WTC11 (cell line): Measurements from ENCODE around the gene VEZT. TPM values are rescaled to one million over a fixed set of nuclear protein-coding genes. Genes with fewer than 3 reads are reported as not detected.

Experiments
- ATAC-seq: fragments of 200-7000 bp; cut with Tn5 transposase; 2 replicates; pipeline ENCODE4 v1.10.0; 2021; ENCODE audit warnings: mild to moderate bottlenecking, moderate library complexity
- CTCF ChIA-PET: fragments of 300-600 bp; sonication (Branson Sonifier 250); formaldehyde crosslinking; loops from one replicate; lab custom pipeline; 2021; ENCODE audit warnings: antibody characterized with exemption; lab: Charles Lee
- POLR2A ChIA-PET: fragments of 350-600 bp; sonication (Branson Sonifier 250); formaldehyde crosslinking; loops from one replicate; lab custom pipeline; 2021; ENCODE audit warnings: antibody characterized with exemption; lab: Charles Lee
- DNase-seq: peaks from one replicate; pipeline ENCODE4 v3.0.0; 2021; ENCODE audit warnings: low spot score
- H3K27ac Mint-ChIP-seq: 2 replicates; pipeline ENCODE4 v1.8.0; 2021; ENCODE audit warnings: mixed read lengths
- H3K27me3 Mint-ChIP-seq: 2 replicates; pipeline ENCODE4 v1.8.0; 2021; ENCODE audit warnings: low read depth, mild to moderate bottlenecking, moderate library complexity, mixed read lengths
- H3K36me3 Mint-ChIP-seq: 2 replicates; pipeline ENCODE4 v1.8.0; 2021; ENCODE audit warnings: mixed read lengths
- H3K4me1 Mint-ChIP-seq: 2 replicates; pipeline ENCODE4 v1.8.0; 2022; ENCODE audit warnings: mixed read lengths
- H3K4me3 Mint-ChIP-seq: 2 replicates; pipeline ENCODE4 v1.8.0; 2021; ENCODE audit warnings: mild to moderate bottlenecking, moderate library complexity, mixed read lengths
- H3K9me3 Mint-ChIP-seq: 2 replicates; pipeline ENCODE4 v1.8.0; 2021; ENCODE audit warnings: mixed read lengths
- CBFB ChIP-seq: sonication (generic); formaldehyde crosslinking; IDR thresholded peaks from 2 replicates; pipeline ENCODE4 v1.8.1; 2022; ENCODE audit warnings: mild to moderate bottlenecking, low read depth, missing genetic modification reagents
- EMX1 ChIP-seq: fragments of 250-450 bp; sonication (Bioruptor Pico); IDR thresholded peaks from 2 replicates; pipeline ENCODE4 v1.8.0; 2021; ENCODE audit warnings: mild to moderate bottlenecking
- ETV6 ChIP-seq: sonication (generic); formaldehyde crosslinking; IDR thresholded peaks from 2 replicates; pipeline ENCODE4 v1.8.1; 2022; ENCODE audit warnings: mild to moderate bottlenecking, missing genetic modification reagents
- FOXK1 ChIP-seq: sonication (generic); formaldehyde crosslinking; IDR thresholded peaks from 2 replicates; pipeline ENCODE4 v1.8.0; 2022; ENCODE audit warnings: mild to moderate bottlenecking, moderate library complexity, missing genetic modification reagents
- HMGA2 ChIP-seq: fragments of 250-450 bp; sonication (Bioruptor Pico); IDR thresholded peaks from 2 replicates; pipeline ENCODE4 v1.4.0; 2021; ENCODE audit warnings: mild to moderate bottlenecking, moderate library complexity
- NFE2L1 ChIP-seq: sonication (generic); formaldehyde crosslinking; IDR thresholded peaks from 2 replicates; pipeline ENCODE4 v1.8.1; 2023; ENCODE audit warnings: missing genetic modification reagents
- ZNF121 ChIP-seq: sonication (generic); formaldehyde crosslinking; IDR thresholded peaks from 2 replicates; pipeline ENCODE4 v1.8.0; 2023; ENCODE audit warnings: missing genetic modification reagents
- total RNA-seq: library from RNA; stranded (reverse); gene quantifications from 3 replicates; pipeline ENCODE4 v1.2.3, GENCODE V29; 2021
- TF ChIP-seq, protein P1 (sequence below): fragments of 200-600 bp; IDR thresholded peaks from 2 replicates; pipeline ENCODE4 v1.8.0; 2022; ENCODE audit warnings: antibody characterized with exemption
- TF ChIP-seq, protein P2 (sequence below): sonication (generic); formaldehyde crosslinking; IDR thresholded peaks from 2 replicates; pipeline ENCODE4 v1.8.1; 2023; ENCODE audit warnings: mild to moderate bottlenecking, missing genetic modification reagents, moderate library complexity
- TF ChIP-seq, protein P3 (sequence below): sonication (generic); formaldehyde crosslinking; IDR thresholded peaks from 2 replicates; pipeline ENCODE4 v1.8.0; 2023; ENCODE audit warnings: missing genetic modification reagents, mild to moderate bottlenecking, borderline replicate concordance
- TF ChIP-seq, protein P4 (sequence below): sonication (generic); formaldehyde crosslinking; IDR thresholded peaks from 2 replicates; pipeline ENCODE4 v1.8.0; 2023; ENCODE audit warnings: mild to moderate bottlenecking, missing genetic modification reagents
- TF ChIP-seq, protein P5 (sequence below): sonication (generic); formaldehyde crosslinking; IDR thresholded peaks from 2 replicates; pipeline ENCODE4 v1.8.0; 2022; ENCODE audit warnings: missing genetic modification reagents
- TF ChIP-seq, protein P6 (sequence below): fragments of 250-450 bp; sonication (Bioruptor Pico); IDR thresholded peaks from 2 replicates; pipeline ENCODE4 v1.9.0; 2021; ENCODE audit warnings: mild to moderate bottlenecking, borderline replicate concordance
- TF ChIP-seq, protein P7 (sequence below): fragments of 250-450 bp; sonication (Bioruptor Pico); IDR thresholded peaks from 2 replicates; pipeline ENCODE4 v2.1.2; 2022; ENCODE audit warnings: mild to moderate bottlenecking, moderate library complexity

Gene VEZT
- total RNA-seq, 1 experiment from 2014 or later: 54.5 TPM

DNA sequence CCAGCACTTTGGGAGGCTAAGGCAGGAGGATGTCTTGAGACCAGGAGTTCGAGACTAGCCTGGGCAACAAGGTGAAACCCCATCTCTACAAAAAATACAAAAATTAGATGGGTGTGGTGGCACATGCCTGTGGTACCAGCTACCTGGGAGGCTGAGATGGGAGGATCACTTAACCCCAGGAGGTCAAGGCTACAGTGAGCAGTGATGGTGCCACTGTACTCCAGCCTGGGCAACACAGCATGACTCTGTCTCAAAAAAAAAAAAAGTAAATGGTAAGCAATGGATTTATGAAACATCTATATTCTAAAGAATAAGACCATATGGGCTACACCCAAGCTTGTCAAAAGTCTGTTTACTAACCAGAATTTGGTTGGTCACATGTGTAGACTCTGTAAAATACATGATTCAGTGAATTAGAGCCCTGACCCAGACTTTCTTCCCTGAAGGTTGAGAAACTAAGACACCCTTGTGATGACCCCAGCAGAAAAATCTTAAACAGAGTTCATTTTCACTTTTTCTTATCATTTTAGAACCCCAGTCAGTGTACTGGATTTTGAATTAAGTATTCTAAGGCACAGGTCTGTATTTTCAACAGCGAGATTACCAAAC is 12.5 kb upstream of the VEZT start:
- ChIA-PET POLR2A (interaction anchor here (4.9 kb wide), 1 partner anchor 12 kb away, joined by 24 read pairs; the partner anchor contains the start of genes FGD6 and VEZT), CTCF (no interaction called here)
- no peaks in the 10 kb centered on the region for H3K27me3 Mint-ChIP-seq
- no peak for DNase-seq
- H3K36me3 Mint-ChIP-seq: peaks cover 10% of the 10 kb centered on the region
- H3K4me3 Mint-ChIP-seq: no peak overlapping the region
- TF ChIP-seq, protein P1, sequence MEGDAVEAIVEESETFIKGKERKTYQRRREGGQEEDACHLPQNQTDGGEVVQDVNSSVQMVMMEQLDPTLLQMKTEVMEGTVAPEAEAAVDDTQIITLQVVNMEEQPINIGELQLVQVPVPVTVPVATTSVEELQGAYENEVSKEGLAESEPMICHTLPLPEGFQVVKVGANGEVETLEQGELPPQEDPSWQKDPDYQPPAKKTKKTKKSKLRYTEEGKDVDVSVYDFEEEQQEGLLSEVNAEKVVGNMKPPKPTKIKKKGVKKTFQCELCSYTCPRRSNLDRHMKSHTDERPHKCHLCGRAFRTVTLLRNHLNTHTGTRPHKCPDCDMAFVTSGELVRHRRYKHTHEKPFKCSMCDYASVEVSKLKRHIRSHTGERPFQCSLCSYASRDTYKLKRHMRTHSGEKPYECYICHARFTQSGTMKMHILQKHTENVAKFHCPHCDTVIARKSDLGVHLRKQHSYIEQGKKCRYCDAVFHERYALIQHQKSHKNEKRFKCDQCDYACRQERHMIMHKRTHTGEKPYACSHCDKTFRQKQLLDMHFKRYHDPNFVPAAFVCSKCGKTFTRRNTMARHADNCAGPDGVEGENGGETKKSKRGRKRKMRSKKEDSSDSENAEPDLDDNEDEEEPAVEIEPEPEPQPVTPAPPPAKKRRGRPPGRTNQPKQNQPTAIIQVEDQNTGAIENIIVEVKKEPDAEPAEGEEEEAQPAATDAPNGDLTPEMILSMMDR: no peak
- TF ChIP-seq, protein P2, sequence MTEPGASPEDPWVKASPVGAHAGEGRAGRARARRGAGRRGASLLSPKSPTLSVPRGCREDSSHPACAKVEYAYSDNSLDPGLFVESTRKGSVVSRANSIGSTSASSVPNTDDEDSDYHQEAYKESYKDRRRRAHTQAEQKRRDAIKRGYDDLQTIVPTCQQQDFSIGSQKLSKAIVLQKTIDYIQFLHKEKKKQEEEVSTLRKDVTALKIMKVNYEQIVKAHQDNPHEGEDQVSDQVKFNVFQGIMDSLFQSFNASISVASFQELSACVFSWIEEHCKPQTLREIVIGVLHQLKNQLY (CRISPR knock-in tag): no peak
- TF ChIP-seq, protein P3, sequence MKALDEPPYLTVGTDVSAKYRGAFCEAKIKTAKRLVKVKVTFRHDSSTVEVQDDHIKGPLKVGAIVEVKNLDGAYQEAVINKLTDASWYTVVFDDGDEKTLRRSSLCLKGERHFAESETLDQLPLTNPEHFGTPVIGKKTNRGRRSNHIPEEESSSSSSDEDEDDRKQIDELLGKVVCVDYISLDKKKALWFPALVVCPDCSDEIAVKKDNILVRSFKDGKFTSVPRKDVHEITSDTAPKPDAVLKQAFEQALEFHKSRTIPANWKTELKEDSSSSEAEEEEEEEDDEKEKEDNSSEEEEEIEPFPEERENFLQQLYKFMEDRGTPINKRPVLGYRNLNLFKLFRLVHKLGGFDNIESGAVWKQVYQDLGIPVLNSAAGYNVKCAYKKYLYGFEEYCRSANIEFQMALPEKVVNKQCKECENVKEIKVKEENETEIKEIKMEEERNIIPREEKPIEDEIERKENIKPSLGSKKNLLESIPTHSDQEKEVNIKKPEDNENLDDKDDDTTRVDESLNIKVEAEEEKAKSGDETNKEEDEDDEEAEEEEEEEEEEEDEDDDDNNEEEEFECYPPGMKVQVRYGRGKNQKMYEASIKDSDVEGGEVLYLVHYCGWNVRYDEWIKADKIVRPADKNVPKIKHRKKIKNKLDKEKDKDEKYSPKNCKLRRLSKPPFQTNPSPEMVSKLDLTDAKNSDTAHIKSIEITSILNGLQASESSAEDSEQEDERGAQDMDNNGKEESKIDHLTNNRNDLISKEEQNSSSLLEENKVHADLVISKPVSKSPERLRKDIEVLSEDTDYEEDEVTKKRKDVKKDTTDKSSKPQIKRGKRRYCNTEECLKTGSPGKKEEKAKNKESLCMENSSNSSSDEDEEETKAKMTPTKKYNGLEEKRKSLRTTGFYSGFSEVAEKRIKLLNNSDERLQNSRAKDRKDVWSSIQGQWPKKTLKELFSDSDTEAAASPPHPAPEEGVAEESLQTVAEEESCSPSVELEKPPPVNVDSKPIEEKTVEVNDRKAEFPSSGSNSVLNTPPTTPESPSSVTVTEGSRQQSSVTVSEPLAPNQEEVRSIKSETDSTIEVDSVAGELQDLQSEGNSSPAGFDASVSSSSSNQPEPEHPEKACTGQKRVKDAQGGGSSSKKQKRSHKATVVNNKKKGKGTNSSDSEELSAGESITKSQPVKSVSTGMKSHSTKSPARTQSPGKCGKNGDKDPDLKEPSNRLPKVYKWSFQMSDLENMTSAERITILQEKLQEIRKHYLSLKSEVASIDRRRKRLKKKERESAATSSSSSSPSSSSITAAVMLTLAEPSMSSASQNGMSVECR (CRISPR knock-in tag): no peak
- TF ChIP-seq, protein P4, sequence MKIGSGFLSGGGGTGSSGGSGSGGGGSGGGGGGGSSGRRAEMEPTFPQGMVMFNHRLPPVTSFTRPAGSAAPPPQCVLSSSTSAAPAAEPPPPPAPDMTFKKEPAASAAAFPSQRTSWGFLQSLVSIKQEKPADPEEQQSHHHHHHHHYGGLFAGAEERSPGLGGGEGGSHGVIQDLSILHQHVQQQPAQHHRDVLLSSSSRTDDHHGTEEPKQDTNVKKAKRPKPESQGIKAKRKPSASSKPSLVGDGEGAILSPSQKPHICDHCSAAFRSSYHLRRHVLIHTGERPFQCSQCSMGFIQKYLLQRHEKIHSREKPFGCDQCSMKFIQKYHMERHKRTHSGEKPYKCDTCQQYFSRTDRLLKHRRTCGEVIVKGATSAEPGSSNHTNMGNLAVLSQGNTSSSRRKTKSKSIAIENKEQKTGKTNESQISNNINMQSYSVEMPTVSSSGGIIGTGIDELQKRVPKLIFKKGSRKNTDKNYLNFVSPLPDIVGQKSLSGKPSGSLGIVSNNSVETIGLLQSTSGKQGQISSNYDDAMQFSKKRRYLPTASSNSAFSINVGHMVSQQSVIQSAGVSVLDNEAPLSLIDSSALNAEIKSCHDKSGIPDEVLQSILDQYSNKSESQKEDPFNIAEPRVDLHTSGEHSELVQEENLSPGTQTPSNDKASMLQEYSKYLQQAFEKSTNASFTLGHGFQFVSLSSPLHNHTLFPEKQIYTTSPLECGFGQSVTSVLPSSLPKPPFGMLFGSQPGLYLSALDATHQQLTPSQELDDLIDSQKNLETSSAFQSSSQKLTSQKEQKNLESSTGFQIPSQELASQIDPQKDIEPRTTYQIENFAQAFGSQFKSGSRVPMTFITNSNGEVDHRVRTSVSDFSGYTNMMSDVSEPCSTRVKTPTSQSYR (CRISPR knock-in tag): no peak
- peak; percentile 95; the same call in 1 of the 2 replicates for TF ChIP-seq ZNF121 (CRISPR knock-in tag)
- TF ChIP-seq CBFB (CRISPR knock-in tag): no peak
- no peak for TF ChIP-seq HMGA2
- H3K4me1 Mint-ChIP-seq: peaks cover 89% of the 10 kb centered on the region
- no peaks in the 10 kb centered on the region for H3K9me3 Mint-ChIP-seq
- ATAC-seq: no peak
- peak overlapping the region; percentile 99 for H3K27ac Mint-ChIP-seq

DNA sequence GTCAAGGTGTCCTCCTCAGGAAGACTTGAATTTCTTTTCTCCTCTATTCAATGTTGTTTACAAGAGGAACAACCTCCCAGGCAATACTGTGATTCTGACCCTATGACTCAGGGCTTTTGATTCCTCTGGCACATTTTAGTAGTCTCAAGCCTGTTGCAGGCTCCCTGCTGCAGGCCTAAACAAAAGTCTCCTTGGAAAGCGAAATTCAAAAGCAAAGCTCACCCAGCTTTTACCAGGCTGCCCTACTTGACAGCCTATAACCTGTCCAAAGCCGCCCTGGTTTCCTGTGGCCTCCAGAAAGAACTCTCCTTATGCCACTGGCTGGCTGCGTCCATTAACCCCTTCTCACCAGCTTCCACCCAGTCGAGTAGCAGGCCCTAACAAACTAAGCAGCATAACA is 11.9 kb upstream of the VEZT start:
- ChIA-PET CTCF (no interaction called here), POLR2A (interaction anchor here (4.9 kb wide), 1 partner anchor 11 kb away, joined by 24 read pairs; the partner anchor contains the start of genes FGD6 and VEZT)
- peak overlapping the region; percentile 95 for H3K27ac Mint-ChIP-seq
- TF ChIP-seq NFE2L1 (CRISPR knock-in tag): 0 out of 2 replicates have a peak, but pooled peaks have one; percentile 30
- peak; percentile 33; the same call in 1 of the 2 replicates for TF ChIP-seq FOXK1
- TF ChIP-seq, protein P5, sequence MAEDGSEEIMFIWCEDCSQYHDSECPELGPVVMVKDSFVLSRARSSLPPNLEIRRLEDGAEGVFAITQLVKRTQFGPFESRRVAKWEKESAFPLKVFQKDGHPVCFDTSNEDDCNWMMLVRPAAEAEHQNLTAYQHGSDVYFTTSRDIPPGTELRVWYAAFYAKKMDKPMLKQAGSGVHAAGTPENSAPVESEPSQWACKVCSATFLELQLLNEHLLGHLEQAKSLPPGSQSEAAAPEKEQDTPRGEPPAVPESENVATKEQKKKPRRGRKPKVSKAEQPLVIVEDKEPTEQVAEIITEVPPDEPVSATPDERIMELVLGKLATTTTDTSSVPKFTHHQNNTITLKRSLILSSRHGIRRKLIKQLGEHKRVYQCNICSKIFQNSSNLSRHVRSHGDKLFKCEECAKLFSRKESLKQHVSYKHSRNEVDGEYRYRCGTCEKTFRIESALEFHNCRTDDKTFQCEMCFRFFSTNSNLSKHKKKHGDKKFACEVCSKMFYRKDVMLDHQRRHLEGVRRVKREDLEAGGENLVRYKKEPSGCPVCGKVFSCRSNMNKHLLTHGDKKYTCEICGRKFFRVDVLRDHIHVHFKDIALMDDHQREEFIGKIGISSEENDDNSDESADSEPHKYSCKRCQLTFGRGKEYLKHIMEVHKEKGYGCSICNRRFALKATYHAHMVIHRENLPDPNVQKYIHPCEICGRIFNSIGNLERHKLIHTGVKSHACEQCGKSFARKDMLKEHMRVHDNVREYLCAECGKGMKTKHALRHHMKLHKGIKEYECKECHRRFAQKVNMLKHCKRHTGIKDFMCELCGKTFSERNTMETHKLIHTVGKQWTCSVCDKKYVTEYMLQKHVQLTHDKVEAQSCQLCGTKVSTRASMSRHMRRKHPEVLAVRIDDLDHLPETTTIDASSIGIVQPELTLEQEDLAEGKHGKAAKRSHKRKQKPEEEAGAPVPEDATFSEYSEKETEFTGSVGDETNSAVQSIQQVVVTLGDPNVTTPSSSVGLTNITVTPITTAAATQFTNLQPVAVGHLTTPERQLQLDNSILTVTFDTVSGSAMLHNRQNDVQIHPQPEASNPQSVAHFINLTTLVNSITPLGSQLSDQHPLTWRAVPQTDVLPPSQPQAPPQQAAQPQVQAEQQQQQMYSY: no peak
- TF ChIP-seq, protein P6, sequence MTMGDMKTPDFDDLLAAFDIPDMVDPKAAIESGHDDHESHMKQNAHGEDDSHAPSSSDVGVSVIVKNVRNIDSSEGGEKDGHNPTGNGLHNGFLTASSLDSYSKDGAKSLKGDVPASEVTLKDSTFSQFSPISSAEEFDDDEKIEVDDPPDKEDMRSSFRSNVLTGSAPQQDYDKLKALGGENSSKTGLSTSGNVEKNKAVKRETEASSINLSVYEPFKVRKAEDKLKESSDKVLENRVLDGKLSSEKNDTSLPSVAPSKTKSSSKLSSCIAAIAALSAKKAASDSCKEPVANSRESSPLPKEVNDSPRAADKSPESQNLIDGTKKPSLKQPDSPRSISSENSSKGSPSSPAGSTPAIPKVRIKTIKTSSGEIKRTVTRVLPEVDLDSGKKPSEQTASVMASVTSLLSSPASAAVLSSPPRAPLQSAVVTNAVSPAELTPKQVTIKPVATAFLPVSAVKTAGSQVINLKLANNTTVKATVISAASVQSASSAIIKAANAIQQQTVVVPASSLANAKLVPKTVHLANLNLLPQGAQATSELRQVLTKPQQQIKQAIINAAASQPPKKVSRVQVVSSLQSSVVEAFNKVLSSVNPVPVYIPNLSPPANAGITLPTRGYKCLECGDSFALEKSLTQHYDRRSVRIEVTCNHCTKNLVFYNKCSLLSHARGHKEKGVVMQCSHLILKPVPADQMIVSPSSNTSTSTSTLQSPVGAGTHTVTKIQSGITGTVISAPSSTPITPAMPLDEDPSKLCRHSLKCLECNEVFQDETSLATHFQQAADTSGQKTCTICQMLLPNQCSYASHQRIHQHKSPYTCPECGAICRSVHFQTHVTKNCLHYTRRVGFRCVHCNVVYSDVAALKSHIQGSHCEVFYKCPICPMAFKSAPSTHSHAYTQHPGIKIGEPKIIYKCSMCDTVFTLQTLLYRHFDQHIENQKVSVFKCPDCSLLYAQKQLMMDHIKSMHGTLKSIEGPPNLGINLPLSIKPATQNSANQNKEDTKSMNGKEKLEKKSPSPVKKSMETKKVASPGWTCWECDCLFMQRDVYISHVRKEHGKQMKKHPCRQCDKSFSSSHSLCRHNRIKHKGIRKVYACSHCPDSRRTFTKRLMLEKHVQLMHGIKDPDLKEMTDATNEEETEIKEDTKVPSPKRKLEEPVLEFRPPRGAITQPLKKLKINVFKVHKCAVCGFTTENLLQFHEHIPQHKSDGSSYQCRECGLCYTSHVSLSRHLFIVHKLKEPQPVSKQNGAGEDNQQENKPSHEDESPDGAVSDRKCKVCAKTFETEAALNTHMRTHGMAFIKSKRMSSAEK (CRISPR knock-in tag): no peak
- TF ChIP-seq, protein P7, sequence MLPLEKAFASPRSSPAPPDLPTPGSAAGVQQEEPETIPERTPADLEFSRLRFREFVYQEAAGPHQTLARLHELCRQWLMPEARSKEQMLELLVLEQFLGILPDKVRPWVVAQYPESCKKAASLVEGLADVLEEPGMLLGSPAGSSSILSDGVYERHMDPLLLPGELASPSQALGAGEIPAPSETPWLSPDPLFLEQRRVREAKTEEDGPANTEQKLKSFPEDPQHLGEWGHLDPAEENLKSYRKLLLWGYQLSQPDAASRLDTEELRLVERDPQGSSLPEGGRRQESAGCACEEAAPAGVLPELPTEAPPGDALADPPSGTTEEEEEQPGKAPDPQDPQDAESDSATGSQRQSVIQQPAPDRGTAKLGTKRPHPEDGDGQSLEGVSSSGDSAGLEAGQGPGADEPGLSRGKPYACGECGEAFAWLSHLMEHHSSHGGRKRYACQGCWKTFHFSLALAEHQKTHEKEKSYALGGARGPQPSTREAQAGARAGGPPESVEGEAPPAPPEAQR: no peak
- TF ChIP-seq EMX1 (CRISPR knock-in tag): no peak
- no peak for TF ChIP-seq ETV6

More for the DNA sequence above, 11.9 kb upstream of the VEZT start:
- DNase-seq (no peak), ATAC-seq (peak; percentile 51)
- 0 out of 2 replicates have a peak overlapping the region, but pooled peaks have one; percentile 12 for H3K4me3 Mint-ChIP-seq
- no peaks in the 10 kb centered on the region for H3K27me3 Mint-ChIP-seq
- H3K4me1 Mint-ChIP-seq: peaks cover 89% of the 10 kb centered on the region
- no peaks in the 10 kb centered on the region for H3K9me3 Mint-ChIP-seq
- peaks cover 13% of the 10 kb centered on the region for H3K36me3 Mint-ChIP-seq
